Ramos (cell line): ENCODE results near the gene RCAN2.

Experiments
- in situ Hi-C: fragments of 300-500 bp; cut with MboI; formaldehyde crosslinking; loops from one replicate; pipeline ENCODE4 v1.14.3; 2022; ENCODE audit warnings: low sequenced_read_pairs; ENCODE audit not compliant: unreplicated experiment

The RCAN2 gene

GRCh38 chr6:46500382-46500781 lies 9.1 kb upstream of the RCAN2 start:
- in situ Hi-C loops, result no loop called here

GRCh38 chr6:46491628-46492547 lies 639 bp upstream of the RCAN2 start:
- in situ Hi-C loops, result no loop called here

- in situ Hi-C loops, result no loop called here
These were observed 636 bp downstream of the RCAN2 start for GRCh38 chr6:46490425-46491200.

- in situ Hi-C loops, result no loop called here
These were observed 5.1 kb downstream of the RCAN2 start for GRCh38 chr6:46486181-46486580.

- in situ Hi-C loops, result no loop called here
These were observed 7.0 kb downstream of the RCAN2 start for GRCh38 chr6:46484081-46484820.

GRCh38 chr6:46476301-46476700 lies 14.9 kb downstream of the RCAN2 start:
- in situ Hi-C loops, result no loop called here

GRCh38 chr6:46473881-46474280 lies 17.4 kb downstream of the RCAN2 start:
- in situ Hi-C loops, result no loop called here

GRCh38 chr6:46472243-46472642 lies 19.0 kb downstream of the RCAN2 start:
- in situ Hi-C loops, result no loop called here

- in situ Hi-C loops, result no loop called here
These were observed 22.2 kb downstream of the RCAN2 start for GRCh38 chr6:46469021-46469420.

- in situ Hi-C loops, result no loop called here
These were observed 22.7 kb downstream of the RCAN2 start for GRCh38 chr6:46468403-46469010.

GRCh38 chr6:46466570-46466969 lies 24.7 kb downstream of the RCAN2 start:
- in situ Hi-C loops, result no loop called here

GRCh38 chr6:46465294-46466165 lies 25.7 kb downstream of the RCAN2 start:
- in situ Hi-C loops, result no loop called here

- in situ Hi-C loops, result no loop called here
These were observed 35.0 kb downstream of the RCAN2 start for GRCh38 chr6:46456297-46456696.

- in situ Hi-C loops, result no loop called here
These were observed 36.6 kb downstream of the RCAN2 start for GRCh38 chr6:46454691-46455090.

- in situ Hi-C loops, result no loop called here
These were observed 37.4 kb downstream of the RCAN2 start for GRCh38 chr6:46453741-46454316.

GRCh38 chr6:46453216-46453615 lies 38.0 kb downstream of the RCAN2 start:
- in situ Hi-C loops, result no loop called here

GRCh38 chr6:46452312-46452917 lies 38.8 kb downstream of the RCAN2 start:
- in situ Hi-C loops, result no loop called here

- in situ Hi-C loops, result no loop called here
These were observed 39.9 kb downstream of the RCAN2 start for GRCh38 chr6:46451343-46451742.
